ENCODE data around the gene CSAD. TPM values are rescaled to one million over a fixed set of nuclear protein-coding genes. Genes with fewer than 3 reads are reported as not detected.

The CSAD gene
- total RNA-seq, 1 experiment from 2014 or later = 11.5 TPM

DNA sequence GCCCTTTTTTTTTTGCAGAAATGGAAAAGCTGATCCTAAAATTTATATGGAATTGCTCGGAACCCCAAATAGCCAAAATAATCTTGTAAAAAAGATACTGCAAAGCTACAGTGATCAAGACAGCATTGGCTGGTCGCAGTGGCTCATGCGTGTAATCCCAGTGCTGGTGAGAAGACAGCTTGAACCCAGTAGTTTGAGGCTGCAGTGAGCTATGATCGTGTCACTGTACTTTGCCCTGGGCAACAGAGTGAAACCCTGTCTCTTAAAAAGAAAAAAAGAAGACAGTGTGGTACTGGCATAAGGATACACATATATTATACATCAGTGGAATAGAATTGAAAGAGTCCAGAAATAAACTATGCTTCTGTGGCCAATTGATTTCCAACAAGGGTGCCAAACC is 20.9 kb upstream of the CSAD start:
- ChIA-PET POLR2A (interaction anchor here (0.7 kb wide), 1 partner anchor 57 kb away, joined by 3 read pairs; no protein-coding TSS in a partner anchor), CTCF (interaction anchor here (0.6 to 10.2 kb wide), 5 partner anchors 13 to 136 kb away, joined by 3 to 136 read pairs (median 4); no protein-coding TSS in a partner anchor)
- Mint-ChIP-seq H3K4me3 (no peak overlapping the region), H3K4me1 (no peaks in the 10 kb centered on the region), H3K36me3 (no peaks in the 10 kb centered on the region), H3K27me3 (ENCODE audit: low read depth) (peaks cover 54% of the 10 kb centered on the region), H3K27ac (no peak overlapping the region), H3K9me3 (no peaks in the 10 kb centered on the region)
- no peak for ATAC-seq
- DNase-seq (ENCODE audit: low spot score) = no peak
- TF ChIP-seq ZNF232 (CRISPR knock-in tag; IDR thresholded peaks at IDR 0.05) = no peak

DNA sequence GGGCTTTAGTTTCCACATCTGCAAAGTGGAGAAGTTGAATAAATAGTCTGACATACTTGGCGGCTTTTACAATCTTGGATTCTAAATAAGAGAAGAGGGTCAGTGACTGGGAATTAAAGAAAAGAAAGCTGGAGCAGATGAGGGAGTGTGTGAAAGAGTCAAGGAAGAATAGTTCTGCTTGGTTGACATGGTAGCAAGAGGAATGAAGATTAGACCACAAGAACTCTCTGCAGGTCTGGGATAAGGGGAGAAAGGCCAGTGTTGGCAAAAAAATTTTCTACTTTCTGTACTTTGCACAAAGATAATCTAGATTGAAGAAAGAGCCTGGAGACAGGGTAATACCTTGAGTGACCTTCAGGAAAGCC is 20.4 kb upstream of the CSAD start:
- no peak for DNase-seq (ENCODE audit: low spot score)
- CTCF ChIA-PET = interaction anchor here (1.2 to 10.2 kb wide), 4 partner anchors 14 to 135 kb away, joined by 4 to 136 read pairs (median 6); partner anchors contain the start of gene ESPL1
- Mint-ChIP-seq H3K4me3 (no peak overlapping the region), H3K4me1 (no peaks in the 10 kb centered on the region), H3K36me3 (no peaks in the 10 kb centered on the region), H3K27ac (no peak overlapping the region), H3K9me3 (no peaks in the 10 kb centered on the region), H3K27me3 (ENCODE audit: low read depth) (peaks cover 54% of the 10 kb centered on the region)
- POLR2A ChIA-PET = interaction anchor here (0.7 kb wide), 1 partner anchor 58 kb away, joined by 3 read pairs; no protein-coding TSS in a partner anchor
- TF ChIP-seq, protein P1, sequence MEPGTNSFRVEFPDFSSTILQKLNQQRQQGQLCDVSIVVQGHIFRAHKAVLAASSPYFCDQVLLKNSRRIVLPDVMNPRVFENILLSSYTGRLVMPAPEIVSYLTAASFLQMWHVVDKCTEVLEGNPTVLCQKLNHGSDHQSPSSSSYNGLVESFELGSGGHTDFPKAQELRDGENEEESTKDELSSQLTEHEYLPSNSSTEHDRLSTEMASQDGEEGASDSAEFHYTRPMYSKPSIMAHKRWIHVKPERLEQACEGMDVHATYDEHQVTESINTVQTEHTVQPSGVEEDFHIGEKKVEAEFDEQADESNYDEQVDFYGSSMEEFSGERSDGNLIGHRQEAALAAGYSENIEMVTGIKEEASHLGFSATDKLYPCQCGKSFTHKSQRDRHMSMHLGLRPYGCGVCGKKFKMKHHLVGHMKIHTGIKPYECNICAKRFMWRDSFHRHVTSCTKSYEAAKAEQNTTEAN (CRISPR knock-in tag; IDR thresholded peaks at IDR 0.05) = no peak
- TF ChIP-seq FOXP1 (CRISPR knock-in tag; IDR thresholded peaks at IDR 0.05; ENCODE audit: borderline replicate concordance) (no peak), RORB (CRISPR knock-in tag; IDR thresholded peaks at IDR 0.05) (no peak), JAZF1 (CRISPR knock-in tag; IDR thresholded peaks at IDR 0.05) (no peak), TEAD4 (CRISPR knock-in tag; IDR thresholded peaks at IDR 0.05) (no peak), NR1H2 (CRISPR knock-in tag; IDR thresholded peaks at IDR 0.05) (no peak), CBFB (CRISPR knock-in tag; IDR thresholded peaks at IDR 0.05; ENCODE audit: low read depth) (no peak), ZNF317 (CRISPR knock-in tag; IDR thresholded peaks at IDR 0.05; ENCODE audit: borderline replicate concordance, low read depth) (no peak)
- TF ChIP-seq, protein P2, sequence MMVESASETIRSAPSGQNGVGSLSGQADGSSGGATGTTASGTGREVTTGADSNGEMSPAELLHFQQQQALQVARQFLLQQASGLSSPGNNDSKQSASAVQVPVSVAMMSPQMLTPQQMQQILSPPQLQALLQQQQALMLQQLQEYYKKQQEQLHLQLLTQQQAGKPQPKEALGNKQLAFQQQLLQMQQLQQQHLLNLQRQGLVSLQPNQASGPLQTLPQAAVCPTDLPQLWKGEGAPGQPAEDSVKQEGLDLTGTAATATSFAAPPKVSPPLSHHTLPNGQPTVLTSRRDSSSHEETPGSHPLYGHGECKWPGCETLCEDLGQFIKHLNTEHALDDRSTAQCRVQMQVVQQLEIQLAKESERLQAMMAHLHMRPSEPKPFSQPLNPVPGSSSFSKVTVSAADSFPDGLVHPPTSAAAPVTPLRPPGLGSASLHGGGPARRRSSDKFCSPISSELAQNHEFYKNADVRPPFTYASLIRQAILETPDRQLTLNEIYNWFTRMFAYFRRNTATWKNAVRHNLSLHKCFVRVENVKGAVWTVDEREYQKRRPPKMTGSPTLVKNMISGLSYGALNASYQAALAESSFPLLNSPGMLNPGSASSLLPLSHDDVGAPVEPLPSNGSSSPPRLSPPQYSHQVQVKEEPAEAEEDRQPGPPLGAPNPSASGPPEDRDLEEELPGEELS (CRISPR knock-in tag; IDR thresholded peaks at IDR 0.05) = no peak
- TF ChIP-seq, protein P3, sequence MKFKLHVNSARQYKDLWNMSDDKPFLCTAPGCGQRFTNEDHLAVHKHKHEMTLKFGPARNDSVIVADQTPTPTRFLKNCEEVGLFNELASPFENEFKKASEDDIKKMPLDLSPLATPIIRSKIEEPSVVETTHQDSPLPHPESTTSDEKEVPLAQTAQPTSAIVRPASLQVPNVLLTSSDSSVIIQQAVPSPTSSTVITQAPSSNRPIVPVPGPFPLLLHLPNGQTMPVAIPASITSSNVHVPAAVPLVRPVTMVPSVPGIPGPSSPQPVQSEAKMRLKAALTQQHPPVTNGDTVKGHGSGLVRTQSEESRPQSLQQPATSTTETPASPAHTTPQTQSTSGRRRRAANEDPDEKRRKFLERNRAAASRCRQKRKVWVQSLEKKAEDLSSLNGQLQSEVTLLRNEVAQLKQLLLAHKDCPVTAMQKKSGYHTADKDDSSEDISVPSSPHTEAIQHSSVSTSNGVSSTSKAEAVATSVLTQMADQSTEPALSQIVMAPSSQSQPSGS (CRISPR knock-in tag; IDR thresholded peaks at IDR 0.05; ENCODE audit: borderline replicate concordance, low read depth) = no peak
- no peak for ATAC-seq

DNA sequence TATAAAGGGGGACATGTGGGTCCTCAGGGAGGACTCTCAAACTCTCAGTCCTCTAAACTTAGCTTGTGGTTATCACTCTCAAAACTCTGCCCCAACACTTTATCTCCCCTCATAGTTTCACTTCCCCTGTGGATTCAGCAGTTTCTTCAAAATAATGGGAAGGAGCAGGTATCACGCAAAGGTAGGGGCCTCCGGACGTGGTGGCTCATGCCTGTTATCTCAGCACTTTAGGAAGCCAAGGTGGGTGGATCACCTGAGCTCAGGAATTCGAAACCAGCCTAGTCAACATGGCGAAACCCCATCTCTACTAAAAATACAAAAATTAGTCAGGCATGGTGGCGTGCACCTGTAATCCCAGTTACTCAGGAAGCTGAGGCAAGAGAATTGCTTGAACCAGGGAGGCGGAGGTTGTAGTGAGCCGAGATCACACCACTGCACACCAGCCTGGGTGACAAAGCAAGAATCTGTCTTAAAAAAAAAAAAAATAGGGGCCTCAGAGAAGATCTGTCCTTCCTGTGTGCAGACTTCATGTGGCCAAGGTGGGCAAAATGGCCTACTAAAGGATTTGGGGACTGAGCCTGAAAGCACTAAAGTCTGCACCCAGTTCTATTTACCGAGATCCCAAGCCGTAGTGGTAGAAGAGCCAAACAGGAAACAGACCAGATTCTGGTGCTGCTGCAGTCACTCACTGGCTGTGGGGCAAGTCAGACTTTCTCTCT is 19.9 kb upstream of the CSAD start:
- no peaks in the 10 kb centered on the region for H3K9me3 Mint-ChIP-seq
- no peak overlapping the region for H3K4me3 Mint-ChIP-seq
- CTCF ChIA-PET = interaction anchor here (0.6 to 10.2 kb wide), 6 partner anchors 14 to 135 kb away, joined by 4 to 136 read pairs (median 6); partner anchors contain the start of genes AAAS and ESPL1
- ATAC-seq (no peak), DNase-seq (ENCODE audit: low spot score) (no peak)
- peaks cover 54% of the 10 kb centered on the region for H3K27me3 Mint-ChIP-seq (ENCODE audit: low read depth)
- H3K27ac Mint-ChIP-seq = no peak overlapping the region
- H3K4me1 Mint-ChIP-seq = no peaks in the 10 kb centered on the region
- POLR2A ChIA-PET = no interaction called here
- H3K36me3 Mint-ChIP-seq = no peaks in the 10 kb centered on the region
- TF ChIP-seq SP1 (CRISPR knock-in tag; conservative IDR thresholded peaks at IDR 0.05) (no peak), FOXP1 (CRISPR knock-in tag; IDR thresholded peaks at IDR 0.05; ENCODE audit: borderline replicate concordance) (no peak), GTF2I (CRISPR knock-in tag; conservative IDR thresholded peaks at IDR 0.05) (no peak), CREM (CRISPR knock-in tag; IDR thresholded peaks at IDR 0.05) (no peak), ZNF232 (CRISPR knock-in tag; IDR thresholded peaks at IDR 0.05) (no peak), MXD4 (CRISPR knock-in tag; IDR thresholded peaks at IDR 0.05; ENCODE audit: borderline replicate concordance) (no peak)
- TF ChIP-seq, protein P4, sequence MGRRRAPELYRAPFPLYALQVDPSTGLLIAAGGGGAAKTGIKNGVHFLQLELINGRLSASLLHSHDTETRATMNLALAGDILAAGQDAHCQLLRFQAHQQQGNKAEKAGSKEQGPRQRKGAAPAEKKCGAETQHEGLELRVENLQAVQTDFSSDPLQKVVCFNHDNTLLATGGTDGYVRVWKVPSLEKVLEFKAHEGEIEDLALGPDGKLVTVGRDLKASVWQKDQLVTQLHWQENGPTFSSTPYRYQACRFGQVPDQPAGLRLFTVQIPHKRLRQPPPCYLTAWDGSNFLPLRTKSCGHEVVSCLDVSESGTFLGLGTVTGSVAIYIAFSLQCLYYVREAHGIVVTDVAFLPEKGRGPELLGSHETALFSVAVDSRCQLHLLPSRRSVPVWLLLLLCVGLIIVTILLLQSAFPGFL (CRISPR knock-in tag; IDR thresholded peaks at IDR 0.05; ENCODE audit: borderline replicate concordance) = no peak
- TF ChIP-seq, protein P5, sequence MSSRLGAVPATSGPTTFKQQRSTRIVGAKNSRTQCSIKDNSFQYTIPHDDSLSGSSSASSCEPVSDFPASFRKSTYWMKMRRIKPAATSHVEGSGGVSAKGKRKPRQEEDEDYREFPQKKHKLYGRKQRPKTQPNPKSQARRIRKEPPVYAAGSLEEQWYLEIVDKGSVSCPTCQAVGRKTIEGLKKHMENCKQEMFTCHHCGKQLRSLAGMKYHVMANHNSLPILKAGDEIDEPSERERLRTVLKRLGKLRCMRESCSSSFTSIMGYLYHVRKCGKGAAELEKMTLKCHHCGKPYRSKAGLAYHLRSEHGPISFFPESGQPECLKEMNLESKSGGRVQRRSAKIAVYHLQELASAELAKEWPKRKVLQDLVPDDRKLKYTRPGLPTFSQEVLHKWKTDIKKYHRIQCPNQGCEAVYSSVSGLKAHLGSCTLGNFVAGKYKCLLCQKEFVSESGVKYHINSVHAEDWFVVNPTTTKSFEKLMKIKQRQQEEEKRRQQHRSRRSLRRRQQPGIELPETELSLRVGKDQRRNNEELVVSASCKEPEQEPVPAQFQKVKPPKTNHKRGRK (CRISPR knock-in tag; IDR thresholded peaks at IDR 0.05; ENCODE audit: borderline replicate concordance) = no peak
- TF ChIP-seq, protein P6, sequence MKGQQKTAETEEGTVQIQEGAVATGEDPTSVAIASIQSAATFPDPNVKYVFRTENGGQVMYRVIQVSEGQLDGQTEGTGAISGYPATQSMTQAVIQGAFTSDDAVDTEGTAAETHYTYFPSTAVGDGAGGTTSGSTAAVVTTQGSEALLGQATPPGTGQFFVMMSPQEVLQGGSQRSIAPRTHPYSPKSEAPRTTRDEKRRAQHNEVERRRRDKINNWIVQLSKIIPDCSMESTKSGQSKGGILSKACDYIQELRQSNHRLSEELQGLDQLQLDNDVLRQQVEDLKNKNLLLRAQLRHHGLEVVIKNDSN (CRISPR knock-in tag; IDR thresholded peaks at IDR 0.05) = no peak

Data from WTC11 (cell line).